ENCODE measurements around the gene ANKMY1.

ANKMY1 gene

GRCh38 chr2:240538031-240538780 lies 19.6 kb downstream of the ANKMY1 start:
- H3K36me3 ChIP-seq (ENCODE audit: low read depth): no peaks in the 10 kb centered on the region
- no peak overlapping the region for H3K27ac ChIP-seq (ENCODE audit: poor library complexity, severe bottlenecking)
- TF ChIP-seq CTCF (IDR thresholded peaks at IDR 0.05; ENCODE audit: poor library complexity, severe bottlenecking): no peak
- H3K27me3 ChIP-seq (ENCODE audit: insufficient read depth, poor library complexity, severe bottlenecking): no peaks in the 10 kb centered on the region
- H3K4me1 ChIP-seq (ENCODE audit: insufficient read depth, poor library complexity, severe bottlenecking): no peaks in the 10 kb centered on the region
- DNase-seq (ENCODE audit: low spot score) (no peak), ATAC-seq (ENCODE audit: low read depth) (no peak)
- no peak overlapping the region for H3K4me3 ChIP-seq (ENCODE audit: severe bottlenecking)
- H3K9me3 ChIP-seq (ENCODE audit: severe bottlenecking): no peaks in the 10 kb centered on the region

- H3K9me3 ChIP-seq (ENCODE audit: severe bottlenecking): peaks cover 8% of the 10 kb centered on the region
- DNase-seq (ENCODE audit: low spot score) (no peak), ATAC-seq (ENCODE audit: low read depth) (no peak)
- no peak overlapping the region for H3K27ac ChIP-seq (ENCODE audit: poor library complexity, severe bottlenecking)
- no peak for TF ChIP-seq CTCF (IDR thresholded peaks at IDR 0.05; ENCODE audit: poor library complexity, severe bottlenecking)
- H3K4me3 ChIP-seq (ENCODE audit: severe bottlenecking): no peak overlapping the region
- H3K36me3 ChIP-seq (ENCODE audit: low read depth): no peaks in the 10 kb centered on the region
- no peaks in the 10 kb centered on the region for H3K27me3 ChIP-seq (ENCODE audit: insufficient read depth, poor library complexity, severe bottlenecking)
- no peaks in the 10 kb centered on the region for H3K4me1 ChIP-seq (ENCODE audit: insufficient read depth, poor library complexity, severe bottlenecking)
These were observed 25.6 kb downstream of the ANKMY1 start for GRCh38 chr2:240532031-240532775.

DNA sequence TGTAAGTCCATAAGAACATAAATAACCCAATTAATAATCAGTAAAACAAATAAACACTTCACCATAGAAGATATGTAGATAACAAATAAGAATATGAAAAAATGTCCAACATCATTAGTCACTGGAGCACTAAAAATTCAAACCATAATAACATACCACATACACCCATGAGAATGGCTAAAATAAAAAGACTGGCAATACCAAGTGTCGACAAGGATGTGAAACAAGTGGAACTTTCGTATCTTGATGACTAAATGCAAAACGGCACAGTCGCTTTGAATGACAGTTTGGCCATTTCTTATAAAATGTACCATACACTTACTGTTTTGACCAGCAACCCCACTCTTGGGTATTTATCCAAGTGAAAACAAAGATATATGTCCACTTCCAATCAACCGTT lies 26.8 kb downstream of the ANKMY1 start:
- peaks cover 8% of the 10 kb centered on the region for H3K9me3 ChIP-seq (ENCODE audit: severe bottlenecking)
- no peak for ATAC-seq (ENCODE audit: low read depth)

GRCh38 chr2:240530181-240530580 lies 27.6 kb downstream of the ANKMY1 start:
- no peak for ATAC-seq (ENCODE audit: low read depth)
- no peak for TF ChIP-seq CTCF (IDR thresholded peaks at IDR 0.05; ENCODE audit: poor library complexity, severe bottlenecking)
- H3K9me3 ChIP-seq (ENCODE audit: severe bottlenecking): peaks cover 8% of the 10 kb centered on the region
- H3K36me3 ChIP-seq (ENCODE audit: low read depth): no peaks in the 10 kb centered on the region
- H3K27ac ChIP-seq (ENCODE audit: poor library complexity, severe bottlenecking): no peak overlapping the region
- no peak for DNase-seq (ENCODE audit: low spot score)
- H3K4me3 ChIP-seq (ENCODE audit: severe bottlenecking): no peak overlapping the region
- H3K4me1 ChIP-seq (ENCODE audit: insufficient read depth, poor library complexity, severe bottlenecking): no peaks in the 10 kb centered on the region
- H3K27me3 ChIP-seq (ENCODE audit: insufficient read depth, poor library complexity, severe bottlenecking): no peaks in the 10 kb centered on the region

More for the DNA sequence above, 26.8 kb downstream of the ANKMY1 start:
- Histone ChIP-seq H3K27me3 (ENCODE audit: insufficient read depth, poor library complexity, severe bottlenecking) (no peaks in the 10 kb centered on the region), H3K4me1 (ENCODE audit: insufficient read depth, poor library complexity, severe bottlenecking) (no peaks in the 10 kb centered on the region), H3K36me3 (ENCODE audit: low read depth) (no peaks in the 10 kb centered on the region), H3K27ac (ENCODE audit: poor library complexity, severe bottlenecking) (no peak overlapping the region), H3K4me3 (ENCODE audit: severe bottlenecking) (no peak overlapping the region)
- no peak for TF ChIP-seq CTCF (IDR thresholded peaks at IDR 0.05; ENCODE audit: poor library complexity, severe bottlenecking)
- no peak for DNase-seq (ENCODE audit: low spot score)

All from RWPE2 (cell line).